OCI-M2 (cell line): ENCODE data around the gene CST4.
"Not testable (repeated sequence)": the region's sequence is repeated elsewhere in the genome, so short reads cannot be mapped to it uniquely, and the experiment has no call there.

ENCODE experiments used
- DNase-seq: peaks from one replicate; lab custom pipeline; 2025; ENCODE audit not compliant: unreplicated experiment; lab: John Stamatoyannopoulos, UW

Gene CST4

GRCh38 chr20:23644164-23644563, 44.7 kb downstream of the CST4 start:
- no peak for DNase-seq

- no peak for DNase-seq
Measured at GRCh38 chr20:23643659-23644058, 45.2 kb downstream of the CST4 start.

- DNase-seq, result no peak
Measured at GRCh38 chr20:23641936-23642751, 46.7 kb downstream of the CST4 start.

- no peak for DNase-seq
Measured at GRCh38 chr20:23640671-23641667, 47.9 kb downstream of the CST4 start.

- no peak for DNase-seq
Measured at GRCh38 chr20:23640018-23640601, 48.7 kb downstream of the CST4 start.

- no peak for DNase-seq
Measured at GRCh38 chr20:23639490-23639958, 49.3 kb downstream of the CST4 start.

- no peak for DNase-seq
Measured at GRCh38 chr20:23638309-23638708, 50.5 kb downstream of the CST4 start.

GRCh38 chr20:23637282-23638221, 51.3 kb downstream of the CST4 start, which contains the start of gene CST3:
TSS of gene CST3 (minus strand) at chr20:23637955. CDS start at chr20:23637862, 93 bp downstream.
- DNase-seq, result no peak

GRCh38 chr20:23636908-23637281, 51.9 kb downstream of the CST4 start:
- DNase-seq, result no peak

GRCh38 chr20:23636182-23636907, 52.5 kb downstream of the CST4 start:
- no peak for DNase-seq

- DNase-seq, result not testable (repeated sequence)
Measured at GRCh38 chr20:23635768-23636090, 53.1 kb downstream of the CST4 start.
